OCI-LY1 (cell line): Measurements from ENCODE around the gene DAND5.
"Not testable (repeated sequence)": the region's sequence is repeated elsewhere in the genome, so short reads cannot be mapped to it uniquely, and the experiment has no call there.

Source experiments
- H2AFZ ChIP-seq: fragments of 200-600 bp; sonication (generic), shearing (Covaris generic); 2 replicates; pipeline ENCODE4 v1.6.0; 2014; ENCODE audit warnings: antibody characterized with exemption, mild to moderate bottlenecking, low read length
- H3F3A ChIP-seq: fragments of 200-600 bp; sonication (generic), shearing (Covaris generic); 2 replicates; pipeline ENCODE4 v1.6.0; 2014; ENCODE audit warnings: mild to moderate bottlenecking, antibody characterized with exemption, low read length, moderate library complexity; ENCODE audit not compliant: insufficient read depth
- H3K27ac ChIP-seq: fragments of 200-600 bp; sonication (generic); 2 replicates; pipeline ENCODE4 v1.5.1; 2014; ENCODE audit warnings: low read length, mixed run types, mild to moderate bottlenecking, low read depth; ENCODE audit not compliant: poor library complexity, severe bottlenecking
- H3K27me3 ChIP-seq: fragments of 200-600 bp; sonication (generic); 2 replicates; pipeline ENCODE4 v1.6.0; 2014; ENCODE audit warnings: antibody characterized with exemption, mild to moderate bottlenecking, low read length, moderate library complexity; ENCODE audit not compliant: insufficient read depth
- H3K36me3 ChIP-seq: fragments of 200-600 bp; sonication (generic); 2 replicates; pipeline ENCODE4 v1.6.1; 2014; ENCODE audit warnings: mild to moderate bottlenecking, antibody characterized with exemption, low read length, moderate library complexity, mixed read lengths; ENCODE audit not compliant: insufficient read depth
- H3K4me1 ChIP-seq: fragments of 200-600 bp; sonication (generic); 2 replicates; pipeline ENCODE4 v1.5.1; 2014; ENCODE audit warnings: mild to moderate bottlenecking, low read length, moderate library complexity; ENCODE audit not compliant: insufficient read depth, severe bottlenecking
- H3K4me2 ChIP-seq: fragments of 200-600 bp; sonication (generic), shearing (Covaris generic); 2 replicates; pipeline ENCODE4 v1.6.1; 2014; ENCODE audit warnings: low read length
- H3K4me3 ChIP-seq: fragments of 200-600 bp; sonication (generic); 2 replicates; pipeline ENCODE4 v1.5.1; 2014; ENCODE audit warnings: low read length, low read depth, mild to moderate bottlenecking, mixed read lengths; ENCODE audit not compliant: poor library complexity, severe bottlenecking
- H3K79me2 ChIP-seq: fragments of 200-600 bp; shearing (Covaris generic); 2 replicates; pipeline ENCODE4 v1.6.1; 2016; ENCODE audit warnings: mixed run types, low read length, mixed read lengths; ENCODE audit not compliant: insufficient read depth
- H3K9ac ChIP-seq: fragments of 200-600 bp; sonication (generic), shearing (Covaris generic); 2 replicates; pipeline ENCODE4 v1.6.1; 2014; ENCODE audit warnings: mild to moderate bottlenecking, low read length, mixed read lengths
- H3K9me2 ChIP-seq: fragments of 200-600 bp; sonication (generic), shearing (Covaris generic); 2 replicates; pipeline ENCODE4 v1.6.1; 2014; ENCODE audit warnings: low read depth, mild to moderate bottlenecking, low read length, mixed read lengths
- H3K9me3 ChIP-seq: fragments of 200-600 bp; shearing (Covaris generic); 2 replicates; pipeline ENCODE4 v1.6.1; 2014; ENCODE audit warnings: low read length, mixed read lengths
- H4K20me1 ChIP-seq: fragments of 200-600 bp; sonication (generic), shearing (Covaris generic); 2 replicates; pipeline ENCODE4 v1.6.0; 2016; ENCODE audit warnings: mild to moderate bottlenecking, low read length; ENCODE audit not compliant: insufficient read depth
- CTCF ChIP-seq: fragments of 200-600 bp; sonication (generic), shearing (Covaris generic); IDR thresholded peaks from 2 replicates; pipeline ENCODE4 v1.5.1; 2017; ENCODE audit warnings: mild to moderate bottlenecking, antibody characterized with exemption, low read length, moderate library complexity, mixed read lengths
- EZH2 ChIP-seq: fragments of 200-600 bp; sonication (generic), shearing (Covaris generic); IDR thresholded peaks from 2 replicates; pipeline ENCODE4 v1.8.0; 2017; ENCODE audit warnings: borderline replicate concordance, mixed run types, mild to moderate bottlenecking, antibody characterized with exemption, low read length, moderate library complexity, mixed read lengths

The DAND5 gene

GRCh38 chr19:12955996-12956395, 13.4 kb upstream of the DAND5 start:
- H3K4me3 ChIP-seq = peak overlapping the region; percentile 77

GRCh38 chr19:12956446-12957388, 12.7 kb upstream of the DAND5 start, which contains the start of gene GADD45GIP1:
Gene GADD45GIP1 (minus strand): TSS chr19:12957223. CDS start chr19:12957212, 11 bp downstream.
- Histone ChIP-seq H3K9me2 (no peaks in the 10 kb centered on the region), H4K20me1 (no peaks in the 10 kb centered on the region), H3K9ac (peak within 1 kb of the TSS; percentile 74), H3F3A (peaks cover 14% of the 10 kb centered on the region), H3K4me2 (peak within 1 kb of the TSS; percentile 75), H3K79me2 (no peaks in the 10 kb centered on the region), H3K4me3 (peak within 1 kb of the TSS; percentile 77), H3K27me3 (0 out of 2 replicates have a peak, but pooled peaks cover 4% of the 10 kb centered on the region), H3K4me1 (peaks cover 28% of the 10 kb centered on the region), H3K27ac (peak within 1 kb of the TSS; percentile 89), H3K36me3 (peaks cover 33% of the 10 kb centered on the region), H3K9me3 (no peaks in the 10 kb centered on the region), H2AFZ (peak within 1 kb of the TSS; percentile 2; the same call in 1 of the 2 replicates)
- TF ChIP-seq EZH2 (no peak), CTCF (no peak)

More at GRCh38 chr19:12955996-12956395, 13.4 kb upstream of the DAND5 start:
- H3F3A ChIP-seq = peaks cover 14% of the 10 kb centered on the region
- no peak overlapping the region for H2AFZ ChIP-seq
- no peaks in the 10 kb centered on the region for H3K9me3 ChIP-seq
- no peaks in the 10 kb centered on the region for H3K79me2 ChIP-seq
- TF ChIP-seq CTCF (no peak), EZH2 (no peak)
- no peaks in the 10 kb centered on the region for H3K9me2 ChIP-seq
- peaks cover 28% of the 10 kb centered on the region for H3K4me1 ChIP-seq
- no peaks in the 10 kb centered on the region for H4K20me1 ChIP-seq
- 0 out of 2 replicates have a peak, but pooled peaks cover 4% of the 10 kb centered on the region for H3K27me3 ChIP-seq
- H3K9ac ChIP-seq = peak overlapping the region; percentile 74
- peaks cover 40% of the 10 kb centered on the region for H3K36me3 ChIP-seq
- H3K4me2 ChIP-seq = peak overlapping the region; percentile 75
- peak overlapping the region; percentile 89 for H3K27ac ChIP-seq

GRCh38 chr19:12957389-12957952, 11.9 kb upstream of the DAND5 start:
- H3K27me3 ChIP-seq, H3K9me2 ChIP-seq, H3K79me2 ChIP-seq, H3K9me3 ChIP-seq, H4K20me1 ChIP-seq: not testable (repeated sequence)
- H3F3A ChIP-seq = peaks cover 14% of the 10 kb centered on the region
- H3K36me3 ChIP-seq = peaks cover 26% of the 10 kb centered on the region
- peak overlapping the region; percentile 77 for H3K4me3 ChIP-seq
- H3K27ac ChIP-seq = peak overlapping the region; percentile 89
- peaks cover 28% of the 10 kb centered on the region for H3K4me1 ChIP-seq
- H3K9ac ChIP-seq = peak overlapping the region; percentile 74
- peak overlapping the region; percentile 2; the same call in 1 of the 2 replicates for H2AFZ ChIP-seq
- H3K4me2 ChIP-seq = peak overlapping the region; percentile 75
